ENCODE results near the gene EI24.

DNA sequence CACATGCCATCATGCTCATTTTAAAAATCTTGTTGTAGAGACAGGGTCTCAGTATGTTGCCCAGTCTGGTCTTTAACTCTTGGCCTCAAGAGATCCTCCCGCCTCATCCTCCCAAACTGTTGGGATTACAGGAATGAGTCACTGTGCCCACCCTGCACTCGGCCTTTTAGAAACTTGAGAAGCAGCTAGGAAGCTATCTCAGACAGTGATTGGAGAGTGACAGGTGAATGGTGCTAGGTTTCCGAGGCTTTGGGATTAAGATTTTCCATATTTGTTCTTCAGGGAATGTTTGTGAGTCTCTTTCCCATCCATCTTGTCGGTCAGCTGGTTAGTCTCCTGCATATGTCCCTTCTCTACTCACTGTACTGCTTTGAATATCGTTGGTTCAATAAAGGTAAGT, 10.5 kb downstream of the EI24 start:
- TF ChIP-seq CTCF (IDR thresholded peaks at IDR 0.05) (no peak), POLR2A (IDR thresholded peaks at IDR 0.05) (no peak)

Measured in body of pancreas (tissue), 4 donors.